ENCODE data around the gene HMGN3. TPM values are rescaled to one million over a fixed set of nuclear protein-coding genes. Genes with fewer than 3 reads are reported as not detected.

Gene HMGN3
- total RNA-seq, 1 donor from 2014 or later, result 98.1 TPM

Other genes with a start within 250 kb of the HMGN3 start
- gene PHIP, start 156.4 kb downstream of the HMGN3 start, total RNA-seq, result 16.8 TPM